Activated naive CD8-positive, alpha-beta T cell treated with anti-CD3 and anti-CD28 coated beads, Interleukin-2, amount 10 ng/mL, durations not matched to agents 7 days and 5 days (primary cell): ENCODE data around the gene KIF21B. TPM values are rescaled to one million over a fixed set of nuclear protein-coding genes. Genes with fewer than 3 reads are reported as not detected.
A peak's percentile ranks its signal among the peaks of the same experiment; 100 is the strongest.

ENCODE experiments used
- ATAC-seq: fragments of 150-1000 bp; cut with Tn5 transposase; one replicate; pipeline ENCODE4 v1.10.0; 2021; ENCODE audit warnings: low read depth, moderate library complexity
- POLR2A ChIA-PET: fragments of 350-600 bp; sonication (Branson Sonifier 250); formaldehyde crosslinking; loops from one replicate; lab custom pipeline; 2021; ENCODE audit warnings: antibody characterized with exemption; lab: Charles Lee
- DNase-seq: peaks from one replicate; pipeline ENCODE4 v3.0.0; 2021
- H3K27ac Mint-ChIP-seq: one replicate; pipeline ENCODE4 v1.8.0; 2022; ENCODE audit warnings: mild to moderate bottlenecking, mixed read lengths
- H3K27me3 Mint-ChIP-seq: one replicate; pipeline ENCODE4 v1.8.0; 2022; ENCODE audit warnings: mild to moderate bottlenecking, moderate library complexity, mixed read lengths
- H3K36me3 Mint-ChIP-seq: one replicate; pipeline ENCODE4 v1.8.0; 2021; ENCODE audit warnings: mild to moderate bottlenecking, mixed read lengths
- H3K4me1 Mint-ChIP-seq: one replicate; pipeline ENCODE4 v1.8.0; 2021; ENCODE audit warnings: mixed read lengths
- H3K4me3 Mint-ChIP-seq: one replicate; pipeline ENCODE4 v1.8.0; 2022; ENCODE audit warnings: mild to moderate bottlenecking, moderate library complexity, mixed read lengths
- H3K9me3 Mint-ChIP-seq: one replicate; pipeline ENCODE4 v1.8.0; 2021; ENCODE audit warnings: mixed read lengths
- total RNA-seq, 2 experiments: library from RNA; stranded (reverse); gene quantifications; one replicate each; pipeline ENCODE4 v1.2.3, GENCODE V29; 2021

Gene KIF21B, protein sequence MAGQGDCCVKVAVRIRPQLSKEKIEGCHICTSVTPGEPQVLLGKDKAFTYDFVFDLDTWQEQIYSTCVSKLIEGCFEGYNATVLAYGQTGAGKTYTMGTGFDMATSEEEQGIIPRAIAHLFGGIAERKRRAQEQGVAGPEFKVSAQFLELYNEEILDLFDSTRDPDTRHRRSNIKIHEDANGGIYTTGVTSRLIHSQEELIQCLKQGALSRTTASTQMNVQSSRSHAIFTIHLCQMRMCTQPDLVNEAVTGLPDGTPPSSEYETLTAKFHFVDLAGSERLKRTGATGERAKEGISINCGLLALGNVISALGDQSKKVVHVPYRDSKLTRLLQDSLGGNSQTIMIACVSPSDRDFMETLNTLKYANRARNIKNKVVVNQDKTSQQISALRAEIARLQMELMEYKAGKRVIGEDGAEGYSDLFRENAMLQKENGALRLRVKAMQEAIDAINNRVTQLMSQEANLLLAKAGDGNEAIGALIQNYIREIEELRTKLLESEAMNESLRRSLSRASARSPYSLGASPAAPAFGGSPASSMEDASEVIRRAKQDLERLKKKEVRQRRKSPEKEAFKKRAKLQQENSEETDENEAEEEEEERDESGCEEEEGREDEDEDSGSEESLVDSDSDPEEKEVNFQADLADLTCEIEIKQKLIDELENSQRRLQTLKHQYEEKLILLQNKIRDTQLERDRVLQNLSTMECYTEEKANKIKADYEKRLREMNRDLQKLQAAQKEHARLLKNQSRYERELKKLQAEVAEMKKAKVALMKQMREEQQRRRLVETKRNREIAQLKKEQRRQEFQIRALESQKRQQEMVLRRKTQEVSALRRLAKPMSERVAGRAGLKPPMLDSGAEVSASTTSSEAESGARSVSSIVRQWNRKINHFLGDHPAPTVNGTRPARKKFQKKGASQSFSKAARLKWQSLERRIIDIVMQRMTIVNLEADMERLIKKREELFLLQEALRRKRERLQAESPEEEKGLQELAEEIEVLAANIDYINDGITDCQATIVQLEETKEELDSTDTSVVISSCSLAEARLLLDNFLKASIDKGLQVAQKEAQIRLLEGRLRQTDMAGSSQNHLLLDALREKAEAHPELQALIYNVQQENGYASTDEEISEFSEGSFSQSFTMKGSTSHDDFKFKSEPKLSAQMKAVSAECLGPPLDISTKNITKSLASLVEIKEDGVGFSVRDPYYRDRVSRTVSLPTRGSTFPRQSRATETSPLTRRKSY (N-terminal part only)
- 100 to 1,000 TPM; 143 TPM for total RNA-seq

DNA sequence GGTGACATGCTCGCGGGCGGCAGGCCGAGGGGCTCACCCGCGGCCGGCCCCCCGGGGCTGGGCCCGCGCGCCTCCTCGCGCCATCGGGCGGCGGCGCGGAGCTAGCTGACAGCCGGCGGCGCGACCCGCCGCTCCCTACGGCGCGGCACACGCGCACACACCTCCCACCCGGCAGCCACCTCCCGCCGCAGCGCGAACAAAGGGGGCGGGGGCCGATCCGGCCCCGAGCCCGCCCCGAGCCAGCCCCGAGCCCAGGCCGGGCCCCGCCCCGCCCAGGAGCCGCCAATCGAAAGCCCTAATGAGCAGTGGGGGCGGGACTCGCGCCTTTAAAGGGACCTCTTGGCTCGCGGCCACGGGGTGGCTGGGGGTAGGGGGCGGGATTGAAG lies at the start of gene KIF21B:
Gene KIF21B, minus strand, starts transcription at position 198 of the 386 bp plus-strand sequence. CDS start 331 bp downstream, outside the sequence.
- Mint-ChIP-seq H3K27ac (peak within 1 kb of the TSS; percentile 100), H3K4me3 (peak within 1 kb of the TSS; percentile 99), H3K4me1 (peaks cover 52% of the 10 kb centered on the region), H3K9me3 (no peaks in the 10 kb centered on the region), H3K27me3 (no peaks in the 10 kb centered on the region), H3K36me3 (peaks cover 20% of the 10 kb centered on the region)
- POLR2A ChIA-PET = interaction anchor here (1.1 to 8.4 kb wide), 3 partner anchors 10 to 18 kb away, joined by 3 to 108 read pairs (median 4); no protein-coding TSS in a partner anchor
- peak; percentile 66 for ATAC-seq
- DNase-seq = peak; percentile 96

DNA sequence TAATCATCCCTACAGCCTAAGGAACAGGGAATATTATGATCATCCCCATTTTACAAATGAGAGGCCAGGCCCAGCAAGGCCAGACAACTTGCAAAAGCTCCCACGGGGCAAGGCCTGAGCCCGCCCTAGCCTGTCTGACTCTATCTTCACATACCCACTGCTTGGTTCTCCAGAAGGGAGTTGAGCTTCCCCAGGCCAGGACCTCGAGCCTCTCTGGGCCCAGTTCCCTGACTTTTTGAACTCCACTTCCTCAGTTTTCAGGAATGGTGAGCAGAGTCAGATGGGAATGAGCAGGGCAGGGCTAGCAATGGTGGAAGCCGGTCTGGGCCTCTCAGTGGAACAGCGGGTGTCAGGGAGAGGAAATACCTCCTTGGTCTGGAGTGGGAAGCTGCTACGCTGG lies 49.4 kb upstream of the KIF21B start:
- H3K4me1 Mint-ChIP-seq = peaks cover 7% of the 10 kb centered on the region
- no peaks in the 10 kb centered on the region for H3K36me3 Mint-ChIP-seq
- ATAC-seq = no peak
- POLR2A ChIA-PET = no interaction called here
- H3K27ac Mint-ChIP-seq = no peak overlapping the region
- H3K9me3 Mint-ChIP-seq = no peaks in the 10 kb centered on the region
- H3K27me3 Mint-ChIP-seq = peaks cover 4% of the 10 kb centered on the region
- DNase-seq = no peak
- H3K4me3 Mint-ChIP-seq = no peak overlapping the region

DNA sequence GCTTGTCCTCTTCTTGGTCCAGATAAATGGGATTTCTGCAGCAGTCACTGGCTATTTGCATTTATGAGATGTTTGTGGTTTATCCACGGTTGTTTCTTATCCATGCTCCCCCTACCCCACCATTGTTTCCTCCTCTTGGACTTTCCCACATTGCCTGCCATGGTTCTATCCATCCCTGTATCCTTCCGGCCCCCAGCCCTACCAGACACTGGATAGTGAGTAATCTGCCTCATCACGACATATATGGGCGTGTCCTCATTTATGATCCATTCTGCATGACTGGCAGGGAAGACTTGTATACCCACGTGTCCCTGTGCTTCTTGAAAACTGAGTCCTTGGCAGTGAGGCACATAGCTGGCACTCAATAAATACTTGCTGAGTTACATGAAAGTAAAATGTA lies 48.6 kb upstream of the KIF21B start:
- POLR2A ChIA-PET = no interaction called here
- H3K27me3 Mint-ChIP-seq = peaks cover 4% of the 10 kb centered on the region
- H3K36me3 Mint-ChIP-seq = no peaks in the 10 kb centered on the region

DNA sequence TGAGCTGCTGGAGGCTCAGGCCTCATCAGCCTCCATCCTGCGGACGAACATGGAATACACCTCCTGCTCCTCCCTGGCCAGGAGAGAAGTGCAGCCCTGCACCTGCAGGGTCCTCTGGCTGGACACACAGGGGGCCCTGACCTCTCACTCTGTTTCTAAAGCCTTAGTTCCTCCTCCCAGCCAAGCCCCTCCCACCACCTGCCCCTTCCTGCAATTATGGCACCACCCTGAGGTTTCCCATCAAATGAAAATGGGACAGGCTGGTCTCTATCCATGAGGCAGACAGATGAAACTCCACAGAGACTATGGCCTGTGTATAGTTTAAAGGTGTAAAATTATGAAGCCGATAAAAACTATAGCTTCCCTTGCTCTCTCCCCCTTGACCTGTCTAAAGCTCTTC lies 46.1 kb upstream of the KIF21B start:
- peaks cover 7% of the 10 kb centered on the region for H3K4me1 Mint-ChIP-seq
- H3K27me3 Mint-ChIP-seq = peaks cover 2% of the 10 kb centered on the region
- no peak overlapping the region for H3K27ac Mint-ChIP-seq
- no peak overlapping the region for H3K4me3 Mint-ChIP-seq
- no peaks in the 10 kb centered on the region for H3K36me3 Mint-ChIP-seq
- no peak for ATAC-seq
- no peaks in the 10 kb centered on the region for H3K9me3 Mint-ChIP-seq
- no peak for DNase-seq
- POLR2A ChIA-PET = no interaction called here

More for the DNA sequence above, 48.6 kb upstream of the KIF21B start:
- peaks cover 7% of the 10 kb centered on the region for H3K4me1 Mint-ChIP-seq
- H3K27ac Mint-ChIP-seq = no peak overlapping the region
- no peak for DNase-seq
- no peak for ATAC-seq
- no peaks in the 10 kb centered on the region for H3K9me3 Mint-ChIP-seq
- H3K4me3 Mint-ChIP-seq = no peak overlapping the region

DNA sequence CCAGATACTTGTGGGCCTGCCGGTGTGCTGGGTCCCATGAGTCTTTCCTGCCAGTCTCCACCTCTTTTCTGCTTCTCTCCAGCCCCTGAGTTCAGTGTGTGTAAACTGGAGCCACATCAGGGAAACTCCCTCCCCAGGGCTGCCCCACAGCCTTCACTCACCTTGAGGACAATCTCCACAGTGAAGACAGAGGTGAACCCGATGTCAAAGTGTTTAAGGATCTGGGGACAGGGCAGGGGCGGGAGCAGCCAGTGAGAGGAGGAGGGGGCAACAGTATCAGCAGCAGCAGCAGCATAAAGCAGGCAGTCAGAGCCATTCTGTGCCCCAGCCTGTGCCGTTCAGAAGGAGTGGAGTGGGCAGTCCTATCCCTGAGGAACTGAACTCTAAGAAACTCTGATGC lies 45.5 kb upstream of the KIF21B start:
- Mint-ChIP-seq H3K27ac (no peak overlapping the region), H3K27me3 (peaks cover 2% of the 10 kb centered on the region)
- POLR2A ChIA-PET = no interaction called here

DNA sequence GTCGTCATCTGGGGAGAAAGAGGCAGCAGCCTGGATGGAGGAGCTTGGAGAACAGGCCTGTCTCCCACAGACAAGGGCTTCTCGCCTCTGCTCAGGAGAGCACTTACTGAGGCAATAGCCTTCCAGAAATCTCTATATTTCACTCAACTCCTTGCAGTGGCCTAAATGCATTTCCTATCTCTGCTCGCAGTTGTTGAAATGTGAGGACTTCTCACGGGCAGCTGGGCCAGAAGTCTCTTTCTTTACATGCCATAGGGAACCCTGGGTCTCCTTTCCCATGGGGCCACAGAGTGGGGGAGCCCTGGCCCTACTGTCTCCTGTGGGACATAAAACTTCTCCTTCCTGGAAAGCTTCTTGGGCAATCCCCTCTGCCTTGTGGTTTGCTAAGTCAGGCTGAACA lies 43.5 kb upstream of the KIF21B start:
- DNase-seq (no peak), ATAC-seq (no peak)
- no peak overlapping the region for H3K27ac Mint-ChIP-seq
- no peaks in the 10 kb centered on the region for H3K9me3 Mint-ChIP-seq
- H3K4me1 Mint-ChIP-seq = peaks cover 7% of the 10 kb centered on the region
- H3K36me3 Mint-ChIP-seq = no peaks in the 10 kb centered on the region
- H3K4me3 Mint-ChIP-seq = no peak overlapping the region
- POLR2A ChIA-PET = no interaction called here
- no peaks in the 10 kb centered on the region for H3K27me3 Mint-ChIP-seq

More for the DNA sequence above, 45.5 kb upstream of the KIF21B start:
- Mint-ChIP-seq H3K4me1 (peaks cover 7% of the 10 kb centered on the region), H3K9me3 (no peaks in the 10 kb centered on the region), H3K4me3 (no peak overlapping the region), H3K36me3 (no peaks in the 10 kb centered on the region)
- ATAC-seq = no peak
- DNase-seq = no peak

DNA sequence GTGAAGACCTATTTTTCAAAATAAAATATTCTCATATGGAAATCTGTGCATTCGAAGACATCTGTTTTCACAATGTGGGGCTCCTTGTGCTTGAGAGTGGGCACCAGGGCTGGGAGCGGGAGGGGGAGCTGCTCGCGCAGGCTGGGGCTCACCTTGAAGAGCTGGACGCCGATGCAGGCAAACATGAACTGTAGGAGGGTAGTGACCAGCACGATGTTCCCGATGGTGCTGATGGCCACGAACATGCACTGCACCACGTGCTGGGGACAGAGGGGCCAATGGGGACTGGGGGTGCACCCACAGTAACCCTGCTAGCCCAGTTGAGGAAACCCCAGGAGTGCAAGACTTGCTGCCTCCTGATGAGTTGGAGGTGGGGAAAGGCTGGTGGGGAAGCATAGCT lies 42.2 kb upstream of the KIF21B start:
- ATAC-seq = no peak
- POLR2A ChIA-PET = no interaction called here
- H3K36me3 Mint-ChIP-seq = no peaks in the 10 kb centered on the region
- H3K4me3 Mint-ChIP-seq = no peak overlapping the region
- H3K27me3 Mint-ChIP-seq = no peaks in the 10 kb centered on the region
- no peaks in the 10 kb centered on the region for H3K4me1 Mint-ChIP-seq
- no peak for DNase-seq
- no peaks in the 10 kb centered on the region for H3K9me3 Mint-ChIP-seq
- H3K27ac Mint-ChIP-seq = no peak overlapping the region

DNA sequence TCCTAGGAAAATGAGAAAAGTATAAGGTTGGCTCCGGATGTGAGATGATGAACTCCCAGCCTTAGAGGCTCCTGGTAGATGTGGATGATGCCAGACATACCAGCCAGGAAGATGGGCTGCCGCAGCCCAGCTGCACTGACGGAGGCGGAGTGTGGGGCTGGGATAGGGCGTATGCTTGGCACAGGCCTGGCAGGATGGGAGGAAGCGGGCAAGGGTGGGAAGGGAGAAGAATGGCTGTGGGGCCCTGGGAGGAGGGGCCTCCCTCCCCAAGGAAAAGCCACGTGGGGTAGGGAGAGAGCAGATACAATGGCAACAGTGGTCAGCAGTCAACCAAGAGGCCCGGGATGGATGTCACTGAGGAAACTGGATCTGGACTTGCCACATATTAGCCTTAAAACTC lies 41.3 kb upstream of the KIF21B start:
- Mint-ChIP-seq H3K4me3 (no peak overlapping the region), H3K4me1 (no peaks in the 10 kb centered on the region), H3K36me3 (no peaks in the 10 kb centered on the region), H3K9me3 (no peaks in the 10 kb centered on the region), H3K27ac (no peak overlapping the region), H3K27me3 (no peaks in the 10 kb centered on the region)
- POLR2A ChIA-PET = no interaction called here
- ATAC-seq (no peak), DNase-seq (no peak)

DNA sequence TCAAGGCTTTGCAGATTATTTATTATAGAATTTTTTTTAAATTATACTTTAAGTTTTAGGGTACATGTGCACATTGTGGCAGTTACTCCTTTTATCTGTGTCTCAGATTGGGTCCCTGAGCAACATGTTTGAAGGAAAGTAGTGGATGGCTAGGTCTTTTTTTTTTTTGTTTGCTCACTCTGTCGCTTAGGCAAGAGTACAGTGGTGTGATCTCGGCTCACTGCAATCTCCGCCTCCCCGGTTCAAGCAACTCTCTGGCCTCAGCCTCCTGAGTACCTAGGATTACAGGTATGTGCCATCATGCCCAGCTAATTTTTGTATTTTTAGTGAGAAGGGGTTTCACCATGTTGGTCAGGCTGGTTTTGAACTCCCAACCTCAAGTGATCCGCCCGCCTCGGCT lies 39.6 kb upstream of the KIF21B start:
- Mint-ChIP-seq H3K4me3 (no peak overlapping the region), H3K27ac (no peak overlapping the region), H3K27me3 (no peaks in the 10 kb centered on the region), H3K4me1 (no peaks in the 10 kb centered on the region), H3K9me3 (no peaks in the 10 kb centered on the region), H3K36me3 (no peaks in the 10 kb centered on the region)
- POLR2A ChIA-PET = no interaction called here
- DNase-seq (no peak), ATAC-seq (no peak)

DNA sequence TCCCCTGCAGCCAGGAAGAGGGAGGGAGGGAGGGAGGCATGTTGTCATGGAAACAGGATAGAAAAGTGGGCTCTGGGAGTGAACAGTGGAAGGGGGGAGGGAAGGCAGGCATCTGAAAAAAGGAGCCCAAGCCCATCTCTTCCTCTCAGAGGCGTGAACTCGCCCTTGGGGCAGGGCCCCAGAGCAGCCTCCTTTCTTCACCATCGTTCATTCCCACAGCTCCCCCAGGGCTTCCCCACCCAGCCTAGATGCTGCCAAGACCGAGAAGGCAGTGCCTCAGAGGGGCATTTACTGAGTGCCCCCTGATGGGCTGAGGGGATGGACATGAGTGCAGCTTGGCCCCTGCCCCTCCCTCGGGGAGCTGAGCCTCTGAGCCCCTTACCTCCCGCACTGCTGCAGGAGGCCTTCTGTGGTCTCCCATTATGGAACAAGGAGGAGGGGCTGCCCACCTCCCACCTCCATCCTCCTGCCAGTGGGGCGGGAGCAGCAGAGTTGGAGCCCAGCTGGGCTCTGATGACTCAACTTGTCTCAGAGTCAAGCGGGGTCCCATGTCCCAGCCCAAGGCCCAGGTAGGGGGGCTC lies 39.1 kb upstream of the KIF21B start:
- Mint-ChIP-seq H3K27ac (no peak overlapping the region), H3K9me3 (no peaks in the 10 kb centered on the region), H3K4me1 (peaks cover 3% of the 10 kb centered on the region), H3K27me3 (no peaks in the 10 kb centered on the region), H3K36me3 (no peaks in the 10 kb centered on the region), H3K4me3 (no peak overlapping the region)
- POLR2A ChIA-PET = no interaction called here
- ATAC-seq (no peak), DNase-seq (no peak)

DNA sequence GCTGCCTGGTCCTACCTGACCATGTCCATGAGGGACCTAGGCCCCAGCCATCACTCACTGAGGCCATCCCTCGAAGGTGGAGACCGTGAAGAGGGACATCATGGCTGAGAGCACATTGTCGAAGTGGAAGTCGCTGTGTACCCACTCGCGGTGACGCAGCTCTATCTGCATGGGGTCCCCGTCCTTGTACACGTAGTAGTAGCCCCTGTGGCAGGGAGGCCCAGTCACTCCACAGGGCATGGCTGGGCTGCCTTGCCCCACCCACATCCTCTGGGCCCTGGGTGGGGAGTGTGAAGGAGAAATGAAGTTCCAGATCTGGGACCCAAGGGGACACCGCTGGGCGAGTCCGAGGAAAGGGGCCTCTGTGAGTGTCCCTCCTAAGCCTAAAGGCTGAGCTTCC lies 38.4 kb upstream of the KIF21B start:
- no peak for DNase-seq
- Mint-ChIP-seq H3K9me3 (no peaks in the 10 kb centered on the region), H3K36me3 (no peaks in the 10 kb centered on the region), H3K4me3 (no peak overlapping the region), H3K4me1 (peaks cover 8% of the 10 kb centered on the region), H3K27ac (no peak overlapping the region), H3K27me3 (peaks cover 5% of the 10 kb centered on the region)
- POLR2A ChIA-PET = no interaction called here
- no peak for ATAC-seq

DNA sequence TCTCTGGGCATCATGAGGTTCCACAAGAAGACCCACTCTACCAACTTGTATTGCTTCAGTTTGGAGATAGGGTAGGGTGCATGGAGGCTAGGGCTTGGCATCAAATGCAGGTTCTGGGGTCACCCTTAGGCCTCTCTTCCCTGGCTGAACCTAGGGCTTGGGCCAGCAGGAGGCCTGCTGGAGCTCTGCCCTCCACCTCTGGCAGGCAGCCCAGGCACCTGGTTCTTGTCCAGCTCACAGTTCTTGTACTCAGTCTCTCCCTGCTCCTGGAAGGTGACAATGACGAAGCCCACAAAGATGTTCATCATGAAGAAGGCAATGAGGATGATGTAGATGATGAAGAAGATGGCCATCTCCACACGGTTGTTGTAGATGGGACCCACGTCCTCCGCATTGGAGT lies 37.5 kb upstream of the KIF21B start:
- no peaks in the 10 kb centered on the region for H3K9me3 Mint-ChIP-seq
- no peak overlapping the region for H3K4me3 Mint-ChIP-seq
- DNase-seq (no peak), ATAC-seq (no peak)
- POLR2A ChIA-PET = no interaction called here
- H3K36me3 Mint-ChIP-seq = no peaks in the 10 kb centered on the region
- peaks cover 5% of the 10 kb centered on the region for H3K27me3 Mint-ChIP-seq
- H3K4me1 Mint-ChIP-seq = peaks cover 8% of the 10 kb centered on the region
- H3K27ac Mint-ChIP-seq = no peak overlapping the region

DNA sequence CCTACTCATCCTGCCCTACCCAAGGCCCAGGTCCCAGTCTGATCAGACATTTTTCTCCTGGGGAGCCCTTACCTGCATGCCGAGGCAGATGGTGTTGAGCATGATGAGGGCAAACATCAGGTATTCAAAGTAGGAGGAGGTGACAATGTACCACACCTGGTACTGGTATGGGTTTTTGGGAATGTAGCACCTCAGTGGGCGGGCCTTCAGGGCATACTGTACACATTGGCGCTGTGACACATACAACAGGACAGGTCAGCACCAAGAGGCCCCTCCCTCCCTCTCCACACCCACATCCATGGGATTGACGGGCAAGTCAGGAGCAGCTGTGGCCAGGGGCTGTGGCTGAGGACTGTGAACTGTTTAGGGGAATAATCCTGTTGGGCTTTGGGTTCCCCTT lies 37.1 kb upstream of the KIF21B start:
- Mint-ChIP-seq H3K9me3 (no peaks in the 10 kb centered on the region), H3K27me3 (peaks cover 7% of the 10 kb centered on the region), H3K27ac (no peak overlapping the region), H3K4me3 (no peak overlapping the region), H3K36me3 (no peaks in the 10 kb centered on the region), H3K4me1 (peaks cover 8% of the 10 kb centered on the region)
- DNase-seq = no peak
- no peak for ATAC-seq
- POLR2A ChIA-PET = interaction anchor here (0.6 kb wide), 1 partner anchor 181 kb away, joined by 6 read pairs; no protein-coding TSS in a partner anchor
